HUES48 (cell line): ENCODE results near the gene TPST1.

Experiments
- H3K27ac ChIP-seq: one replicate; pipeline ENCODE4 v1.7.0; 2013; ENCODE audit warnings: low read depth, low read length, inconsistent platforms
- H3K27me3 ChIP-seq: 2 replicates; pipeline ENCODE4 v1.6.1; 2013; ENCODE audit warnings: mild to moderate bottlenecking, low read length; ENCODE audit not compliant: control insufficient read depth, insufficient read depth
- H3K36me3 ChIP-seq: 2 replicates; pipeline ENCODE4 v1.6.1; 2013; ENCODE audit warnings: low read length; ENCODE audit not compliant: control insufficient read depth, insufficient read depth
- H3K4me1 ChIP-seq: 2 replicates; pipeline ENCODE4 v1.6.1; 2013; ENCODE audit warnings: mild to moderate bottlenecking, low read length; ENCODE audit not compliant: control insufficient read depth, insufficient read depth
- H3K4me3 ChIP-seq: 2 replicates; pipeline ENCODE4 v1.5.1; 2013; ENCODE audit warnings: mild to moderate bottlenecking, low read depth, low read length
- H3K9ac ChIP-seq: 2 replicates; pipeline ENCODE4 v1.6.1; 2013; ENCODE audit warnings: mild to moderate bottlenecking, low read depth, low read length, moderate library complexity
- H3K9me3 ChIP-seq: 2 replicates; pipeline ENCODE4 v1.6.1; 2013; ENCODE audit warnings: low read length; ENCODE audit not compliant: control insufficient read depth, insufficient read depth

Gene TPST1

GRCh38 chr7:66335318-66335717 lies 130.2 kb downstream of the TPST1 start:
- Histone ChIP-seq H3K4me1 (no peaks in the 10 kb centered on the region), H3K9ac (no peak overlapping the region), H3K27ac (no peak overlapping the region), H3K36me3 (no peaks in the 10 kb centered on the region), H3K9me3 (no peaks in the 10 kb centered on the region), H3K4me3 (no peak overlapping the region), H3K27me3 (no peaks in the 10 kb centered on the region)

DNA sequence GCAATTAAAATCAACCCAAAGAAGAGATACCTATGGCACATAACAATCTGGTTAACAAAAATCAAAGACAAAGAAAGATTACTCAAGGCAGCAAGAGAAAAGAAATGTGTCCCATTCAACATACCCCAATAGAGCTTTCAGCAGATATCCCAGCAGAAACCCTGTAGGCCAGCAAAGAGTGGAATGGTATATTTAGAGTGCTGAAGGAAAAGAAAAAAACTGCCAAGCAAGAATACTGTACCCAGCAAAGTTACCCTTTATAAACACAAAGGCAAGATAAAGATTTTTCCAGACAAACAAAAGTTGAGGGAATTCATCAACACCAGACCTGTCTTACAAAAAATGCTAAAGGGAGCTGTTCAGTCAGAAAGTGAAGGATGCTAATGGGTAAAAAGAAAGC lies 131.6 kb downstream of the TPST1 start:
- H3K4me1 ChIP-seq, result no peaks in the 10 kb centered on the region
- H3K36me3 ChIP-seq, result no peaks in the 10 kb centered on the region
- H3K9me3 ChIP-seq, result no peaks in the 10 kb centered on the region
- no peak overlapping the region for H3K4me3 ChIP-seq
- H3K27ac ChIP-seq, result no peak overlapping the region
- H3K27me3 ChIP-seq, result no peaks in the 10 kb centered on the region
- no peak overlapping the region for H3K9ac ChIP-seq

DNA sequence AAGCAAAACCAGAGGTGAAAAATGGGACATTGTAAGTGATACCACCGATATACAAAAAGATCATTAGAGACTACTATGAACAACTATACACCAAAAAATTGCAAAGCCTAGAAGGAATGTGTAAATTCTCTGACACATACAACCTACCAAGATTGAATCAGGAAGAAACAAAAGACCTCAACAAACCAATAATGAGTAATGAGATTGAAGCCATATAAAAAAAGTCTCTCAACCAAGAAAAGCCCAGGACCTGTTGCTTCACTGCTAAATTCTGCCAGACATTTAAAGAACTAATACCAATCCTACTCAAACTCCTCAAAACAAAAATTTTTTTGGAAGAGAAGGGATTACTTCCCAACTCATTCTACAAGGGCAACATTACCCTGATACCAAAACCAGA lies 134.0 kb downstream of the TPST1 start:
- H3K9ac ChIP-seq, result no peak overlapping the region
- H3K36me3 ChIP-seq, result no peaks in the 10 kb centered on the region
- H3K27me3 ChIP-seq, result no peaks in the 10 kb centered on the region
- no peak overlapping the region for H3K4me3 ChIP-seq
- no peak overlapping the region for H3K27ac ChIP-seq
- no peaks in the 10 kb centered on the region for H3K9me3 ChIP-seq
- no peaks in the 10 kb centered on the region for H3K4me1 ChIP-seq

- no peak overlapping the region for H3K27ac ChIP-seq
- H3K9ac ChIP-seq, result no peak overlapping the region
- H3K4me1 ChIP-seq, result no peaks in the 10 kb centered on the region
- H3K9me3 ChIP-seq, result no peaks in the 10 kb centered on the region
- no peak overlapping the region for H3K4me3 ChIP-seq
- no peaks in the 10 kb centered on the region for H3K36me3 ChIP-seq
- H3K27me3 ChIP-seq, result no peaks in the 10 kb centered on the region
Observed at GRCh38 chr7:66344166-66344565, 139.0 kb downstream of the TPST1 start.

- H3K36me3 ChIP-seq, result no peaks in the 10 kb centered on the region
- H3K4me1 ChIP-seq, result peaks cover 10% of the 10 kb centered on the region
- H3K27me3 ChIP-seq, result no peaks in the 10 kb centered on the region
- no peak overlapping the region for H3K4me3 ChIP-seq
- no peaks in the 10 kb centered on the region for H3K9me3 ChIP-seq
- H3K9ac ChIP-seq, result no peak overlapping the region
- H3K27ac ChIP-seq, result no peak overlapping the region
Observed at GRCh38 chr7:66348531-66348930, 143.4 kb downstream of the TPST1 start.

DNA sequence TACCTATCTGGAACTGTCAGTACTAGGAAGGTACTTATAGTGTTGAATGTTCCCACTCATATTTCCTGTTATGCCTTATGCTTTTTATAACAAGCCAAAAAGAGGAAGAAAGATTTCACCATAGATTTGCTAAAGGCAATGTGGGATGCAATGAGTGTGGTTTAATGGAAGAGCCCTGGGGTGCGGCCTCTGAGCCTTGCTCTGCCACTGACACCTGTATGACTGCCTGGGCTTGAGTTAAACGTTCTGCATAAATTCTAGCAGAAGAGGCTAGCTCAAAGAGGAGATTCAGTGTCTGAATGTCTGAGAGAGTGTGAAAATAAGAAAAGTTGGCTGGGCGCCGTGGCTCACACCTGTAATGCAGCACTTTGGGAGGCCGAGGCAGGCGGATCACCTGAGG lies 143.8 kb downstream of the TPST1 start:
- Histone ChIP-seq H3K27ac (no peak overlapping the region), H3K4me1 (peaks cover 10% of the 10 kb centered on the region), H3K4me3 (no peak overlapping the region), H3K36me3 (no peaks in the 10 kb centered on the region), H3K9me3 (no peaks in the 10 kb centered on the region), H3K27me3 (no peaks in the 10 kb centered on the region), H3K9ac (no peak overlapping the region)

- H3K27me3 ChIP-seq, result no peaks in the 10 kb centered on the region
- no peaks in the 10 kb centered on the region for H3K9me3 ChIP-seq
- peaks cover 10% of the 10 kb centered on the region for H3K4me1 ChIP-seq
- no peak overlapping the region for H3K9ac ChIP-seq
- no peak overlapping the region for H3K4me3 ChIP-seq
- peak overlapping the region; percentile 70 for H3K27ac ChIP-seq
- H3K36me3 ChIP-seq, result no peaks in the 10 kb centered on the region
Observed at GRCh38 chr7:66352071-66352470, 146.9 kb downstream of the TPST1 start.

DNA sequence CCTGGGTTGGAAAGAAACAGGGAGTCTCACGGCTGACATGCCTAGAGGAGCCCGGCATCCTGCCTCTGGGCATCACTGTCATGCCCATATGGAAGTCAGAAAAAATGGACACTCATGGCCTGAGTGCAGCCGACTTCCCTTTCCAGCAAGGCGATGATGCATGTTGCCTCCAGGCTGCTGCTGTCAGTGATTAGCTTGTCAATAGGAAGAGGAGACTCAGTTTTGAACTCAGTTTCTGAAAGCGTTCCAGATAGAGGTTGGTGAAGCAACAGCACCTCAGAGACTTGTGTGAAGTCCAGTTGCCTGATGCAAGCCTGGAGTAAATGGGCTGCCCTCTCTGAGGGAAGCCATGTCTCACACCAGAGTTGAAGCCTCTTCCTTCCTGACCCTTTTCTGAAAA lies 148.4 kb downstream of the TPST1 start:
- Histone ChIP-seq H3K4me3 (no peak overlapping the region), H3K27me3 (no peaks in the 10 kb centered on the region), H3K4me1 (peaks cover 10% of the 10 kb centered on the region), H3K9me3 (no peaks in the 10 kb centered on the region), H3K9ac (no peak overlapping the region), H3K27ac (no peak overlapping the region), H3K36me3 (no peaks in the 10 kb centered on the region)

GRCh38 chr7:66355756-66356155 lies 150.6 kb downstream of the TPST1 start:
- Histone ChIP-seq H3K27me3 (no peaks in the 10 kb centered on the region), H3K9ac (no peak overlapping the region), H3K4me1 (peaks cover 10% of the 10 kb centered on the region), H3K4me3 (no peak overlapping the region), H3K27ac (no peak overlapping the region), H3K36me3 (no peaks in the 10 kb centered on the region), H3K9me3 (no peaks in the 10 kb centered on the region)

DNA sequence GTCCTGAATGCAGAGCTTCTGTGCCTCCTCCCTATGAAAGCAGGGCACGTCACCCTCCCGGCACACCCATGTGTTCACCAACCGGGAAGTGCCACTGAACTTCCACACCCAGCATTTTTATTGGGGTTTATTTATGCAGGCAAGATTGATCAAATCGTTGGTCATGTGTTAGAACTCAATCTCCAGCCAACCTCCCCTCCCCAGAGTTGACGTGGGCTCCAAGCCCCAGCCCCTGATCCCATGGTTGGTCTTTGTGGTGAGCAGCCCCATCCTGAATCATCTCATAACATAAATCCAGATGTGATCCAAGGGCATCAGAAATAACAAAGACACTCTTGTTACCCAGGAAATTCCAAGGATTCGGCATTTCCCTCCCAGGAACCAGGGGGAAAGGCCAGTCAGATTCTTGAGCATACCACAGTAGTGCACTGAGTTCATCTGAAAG lies 151.2 kb downstream of the TPST1 start:
- no peaks in the 10 kb centered on the region for H3K27me3 ChIP-seq
- no peaks in the 10 kb centered on the region for H3K36me3 ChIP-seq
- H3K9ac ChIP-seq, result no peak overlapping the region
- no peak overlapping the region for H3K27ac ChIP-seq
- no peaks in the 10 kb centered on the region for H3K9me3 ChIP-seq
- H3K4me3 ChIP-seq, result no peak overlapping the region
- peaks cover 10% of the 10 kb centered on the region for H3K4me1 ChIP-seq

GRCh38 chr7:66357087-66357486 lies 152.0 kb downstream of the TPST1 start:
- H3K9ac ChIP-seq, result no peak overlapping the region
- H3K27me3 ChIP-seq, result no peaks in the 10 kb centered on the region
- H3K36me3 ChIP-seq, result no peaks in the 10 kb centered on the region
- peaks cover 5% of the 10 kb centered on the region for H3K4me1 ChIP-seq
- no peak overlapping the region for H3K27ac ChIP-seq
- H3K4me3 ChIP-seq, result no peak overlapping the region
- no peaks in the 10 kb centered on the region for H3K9me3 ChIP-seq

- Histone ChIP-seq H3K4me3 (no peak overlapping the region), H3K9me3 (no peaks in the 10 kb centered on the region), H3K27me3 (no peaks in the 10 kb centered on the region), H3K27ac (no peak overlapping the region), H3K9ac (no peak overlapping the region), H3K4me1 (no peaks in the 10 kb centered on the region), H3K36me3 (no peaks in the 10 kb centered on the region)
Observed at GRCh38 chr7:66359656-66360211, 154.6 kb downstream of the TPST1 start.
